GM19468 (cell line): ENCODE data around the gene CHML.

Source experiments
- ATAC-seq: cut with Tn5 transposase; IDR thresholded peaks from one replicate; pipeline ENCODE4 v1.9.1; 2021; ENCODE audit warnings: mild to moderate bottlenecking, moderate library complexity, moderate number of reproducible peaks; ENCODE audit not compliant: unreplicated experiment; ENCODE audit errors: extremely low read depth

The CHML gene

GRCh38 chr1:241647658-241648057 lies 7.5 kb upstream of the CHML start:
- no peak for ATAC-seq

GRCh38 chr1:241646201-241646600 lies 6.0 kb upstream of the CHML start:
- no peak for ATAC-seq

GRCh38 chr1:241645199-241645598 lies 5.0 kb upstream of the CHML start:
- no peak for ATAC-seq

GRCh38 chr1:241644259-241644658 lies 4.1 kb upstream of the CHML start:
- no peak for ATAC-seq

GRCh38 chr1:241642593-241642944 lies 2.4 kb upstream of the CHML start:
- ATAC-seq = no peak

- no peak for ATAC-seq
Measured at GRCh38 chr1:241641773-241642592, 1.8 kb upstream of the CHML start.

GRCh38 chr1:241640867-241641622 lies 876 bp upstream of the CHML start:
- ATAC-seq = no peak

- peak; percentile 42 for ATAC-seq
Measured at GRCh38 chr1:241639623-241640148, 483 bp downstream of the CHML start.

GRCh38 chr1:241638909-241639622 lies 1.1 kb downstream of the CHML start:
- no peak for ATAC-seq

GRCh38 chr1:241638099-241638682 lies 2.0 kb downstream of the CHML start:
- ATAC-seq = no peak

GRCh38 chr1:241637604-241638003 lies 2.6 kb downstream of the CHML start:
- no peak for ATAC-seq

GRCh38 chr1:241637046-241637590 lies 3.1 kb downstream of the CHML start:
- no peak for ATAC-seq

GRCh38 chr1:241636291-241636690 lies 3.9 kb downstream of the CHML start:
- ATAC-seq = no peak

GRCh38 chr1:241635556-241636152 lies 4.5 kb downstream of the CHML start:
- no peak for ATAC-seq

GRCh38 chr1:241632987-241633386 lies 7.2 kb downstream of the CHML start:
- ATAC-seq = no peak

GRCh38 chr1:241631674-241632073 lies 8.5 kb downstream of the CHML start:
- ATAC-seq = no peak

GRCh38 chr1:241630899-241631298 lies 9.3 kb downstream of the CHML start:
- ATAC-seq = no peak

GRCh38 chr1:241630476-241630875 lies 9.7 kb downstream of the CHML start:
- ATAC-seq = no peak

- no peak for ATAC-seq
Measured at GRCh38 chr1:241630005-241630404, 10.2 kb downstream of the CHML start.
